ENCODE data around the gene GSX2.

GRCh38 chr4:54061067-54061466 lies 38.9 kb upstream of the GSX2 start:
- TF ChIP-seq CTCF (IDR thresholded peaks at IDR 0.05; ENCODE audit: insufficient read depth, low read length, poor library complexity, severe bottlenecking), result no peak
- TF ChIP-seq EZH2phosphoT487 (conservative IDR thresholded peaks at IDR 0.05; ENCODE audit: low read length), result no peak

Measured in SU-DHL-6 (cell line).